ENCODE results near the gene PSMC4.

PSMC4 gene

GRCh38 chr19:39970675-39971379, at the start of gene PSMC4:
Gene PSMC4, plus strand, starts transcription at chr19:39971165. Its CDS starts 38 bp downstream, at chr19:39971203.
- DNase-seq (ENCODE audit: low read depth): peak; percentile 99

DNA sequence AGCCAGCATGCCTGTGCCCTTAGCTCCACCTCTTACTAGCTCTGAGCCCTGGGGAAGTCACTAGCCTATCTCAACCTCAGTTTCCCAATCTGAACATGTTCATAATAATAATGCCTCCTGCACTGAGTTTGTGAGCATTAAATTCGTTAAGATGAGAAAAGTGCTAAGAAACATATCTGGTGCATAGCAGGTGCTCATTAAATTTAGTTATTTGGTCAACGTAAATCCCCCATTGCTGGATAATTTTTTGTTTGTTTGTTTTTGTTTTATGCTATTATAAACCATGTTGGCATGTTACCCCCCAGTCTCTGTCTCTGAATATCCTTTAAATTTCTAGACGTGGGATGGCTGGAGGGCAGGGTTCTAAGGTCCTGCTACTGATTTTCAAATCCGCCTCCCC, 47.1 kb upstream of the PSMC4 start:
- no peak for DNase-seq (ENCODE audit: low read depth)

DNA sequence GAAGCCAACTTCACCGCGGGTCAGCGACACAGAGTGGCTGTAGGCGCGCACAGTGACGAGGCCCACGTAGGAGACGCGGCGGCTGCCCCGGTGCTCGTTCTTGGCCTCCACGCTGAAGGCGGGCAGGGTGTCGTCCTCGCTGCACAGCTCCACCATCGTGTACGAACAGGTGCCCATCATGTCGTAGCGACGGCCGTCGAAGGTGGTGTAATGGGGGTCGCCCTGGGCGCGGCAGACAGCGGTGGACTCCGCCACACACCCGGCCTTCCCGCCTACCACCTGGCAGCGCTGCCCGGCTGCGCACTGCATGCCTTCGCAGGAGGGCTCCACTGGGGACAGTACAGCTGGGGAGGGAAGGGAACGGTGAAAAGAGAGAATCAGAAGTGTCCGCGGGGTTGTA, 46.6 kb upstream of the PSMC4 start:
- DNase-seq (ENCODE audit: low read depth): no peak

DNA sequence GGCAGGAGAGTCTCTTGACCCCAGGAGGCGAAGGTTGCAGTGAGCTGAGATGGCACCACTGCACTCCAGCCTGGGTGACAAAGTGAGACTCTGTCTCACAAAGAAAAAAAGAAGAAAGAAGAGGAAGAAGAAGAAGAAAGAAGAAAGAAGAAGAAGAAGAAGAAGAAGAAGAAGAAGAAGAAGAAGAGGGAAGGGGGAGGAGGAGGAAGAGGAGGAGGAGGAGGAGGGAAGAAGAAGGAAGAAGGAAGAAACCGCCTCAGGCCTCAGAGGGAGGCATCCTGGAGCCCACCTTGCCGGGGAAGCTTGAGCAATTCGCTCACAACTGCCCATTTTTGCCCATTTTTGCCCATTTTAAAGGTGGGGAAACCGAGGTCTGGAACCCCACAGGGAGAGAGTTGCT, 46.0 kb upstream of the PSMC4 start:
- DNase-seq (ENCODE audit: low read depth): no peak

DNA sequence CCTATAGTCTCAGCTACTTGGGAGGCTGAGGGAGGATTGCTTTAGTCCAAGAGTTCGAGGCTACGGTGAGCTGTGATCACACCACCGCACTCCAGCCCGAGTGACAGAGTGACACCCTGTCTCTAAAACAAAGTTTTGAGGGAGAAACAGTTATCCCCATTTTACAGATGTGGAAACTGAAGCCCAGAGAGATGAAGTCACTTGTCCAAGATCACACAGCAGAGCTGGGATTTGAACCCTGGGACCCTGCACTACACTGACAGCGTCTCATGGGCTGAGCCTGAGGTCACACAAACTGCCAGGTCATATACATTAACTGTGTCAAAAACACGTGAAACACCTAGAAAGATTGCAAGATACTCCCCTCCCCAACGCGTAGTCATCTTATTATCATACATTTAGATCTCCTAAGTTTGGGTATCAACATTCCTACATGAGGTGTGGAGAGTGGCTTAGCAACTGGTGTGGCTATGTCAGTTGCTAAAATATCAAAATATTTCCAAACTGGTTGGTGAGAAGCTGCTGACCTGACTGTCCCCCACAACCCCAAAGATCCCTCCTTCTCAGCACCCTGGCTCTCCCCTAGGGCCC, 44.7 kb upstream of the PSMC4 start:
- DNase-seq (ENCODE audit: low read depth): no peak

- no peak for DNase-seq (ENCODE audit: low read depth)
Measured at GRCh38 chr19:39927076-39927475, 43.9 kb upstream of the PSMC4 start.

DNA sequence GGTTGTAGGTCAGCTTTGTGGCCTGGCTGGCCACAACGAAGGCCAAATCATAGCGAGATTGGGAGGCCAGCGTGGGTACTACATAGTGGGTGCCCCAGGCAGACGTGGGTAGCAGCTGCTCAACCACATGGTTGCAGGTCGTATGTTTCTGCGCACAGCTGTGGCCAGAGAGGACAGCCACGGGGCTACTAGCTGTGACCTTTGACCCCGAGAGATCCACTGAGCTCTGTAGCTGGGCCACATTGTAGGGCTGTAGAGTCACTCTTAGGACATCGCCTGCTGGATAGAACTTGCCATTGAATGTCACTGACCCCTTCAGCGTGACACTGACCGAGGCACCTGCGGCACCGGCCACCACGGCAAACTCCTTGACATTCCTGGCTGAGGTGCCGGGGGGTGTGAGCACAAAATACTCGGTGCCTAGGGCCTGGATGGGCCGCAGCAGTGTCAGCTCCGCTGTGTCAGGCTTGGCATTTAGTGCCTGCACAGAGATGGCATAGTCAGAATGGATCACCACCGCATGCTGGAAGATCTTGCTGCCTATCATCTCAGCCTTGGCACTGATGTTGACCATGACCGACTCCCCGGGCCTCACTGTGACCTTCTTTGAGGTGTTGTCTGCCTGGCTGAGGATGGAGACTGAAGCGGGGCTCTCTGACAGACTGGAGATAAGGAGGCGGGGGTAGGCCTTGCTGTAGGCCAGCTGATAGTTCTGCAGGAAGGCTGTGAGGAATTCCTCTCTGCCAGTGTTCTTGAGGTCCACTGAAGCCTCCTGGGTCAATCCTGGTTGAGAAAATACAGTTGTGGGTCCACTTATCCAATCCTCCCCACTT, 43.2 kb upstream of the PSMC4 start:
- DNase-seq (ENCODE audit: low read depth): no peak

GRCh38 chr19:39928357-39928725, 42.6 kb upstream of the PSMC4 start:
- DNase-seq (ENCODE audit: low read depth): no peak

DNA sequence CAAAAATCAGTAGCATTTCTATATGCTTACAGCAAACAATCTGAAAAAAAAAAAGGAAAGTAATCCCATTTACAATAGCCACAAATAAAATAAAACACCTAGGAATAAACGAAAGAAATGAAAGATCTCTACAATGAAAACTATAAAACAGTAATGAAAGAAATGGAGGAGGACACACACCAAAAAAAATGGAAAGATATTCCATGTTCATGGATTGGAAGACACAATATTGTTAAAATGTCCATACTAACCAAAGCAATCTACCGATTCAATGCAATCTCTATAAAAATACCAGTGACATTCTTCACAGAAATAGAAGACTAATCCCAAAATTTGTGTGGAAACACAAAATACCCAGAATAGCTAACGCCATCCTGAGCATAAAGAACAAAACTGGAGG, 41.2 kb upstream of the PSMC4 start:
- no peak for DNase-seq (ENCODE audit: low read depth)

- no peak for DNase-seq (ENCODE audit: low read depth)
Measured at GRCh38 chr19:39934584-39935363, 36.2 kb upstream of the PSMC4 start, which contains the start of gene FCGBP. Gene FCGBP, minus strand, starts transcription at chr19:39934634.

DNA sequence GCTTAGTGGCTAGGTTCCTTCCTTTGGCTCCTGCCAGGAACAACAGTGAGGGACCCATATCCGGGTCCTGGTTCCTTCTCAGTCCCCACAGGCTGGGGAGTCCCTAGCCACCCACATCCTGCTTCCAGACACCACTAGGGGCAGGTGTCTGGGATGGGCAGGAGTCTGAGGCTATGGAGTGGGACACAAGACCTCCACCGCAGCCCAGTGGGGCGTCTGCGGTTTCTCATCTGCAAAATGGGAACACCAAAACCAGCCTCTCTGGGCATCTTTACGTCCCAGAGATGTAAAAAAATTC, 35.7 kb upstream of the PSMC4 start:
- DNase-seq (ENCODE audit: low read depth): no peak

GRCh38 chr19:39936020-39936419, 34.9 kb upstream of the PSMC4 start:
- DNase-seq (ENCODE audit: low read depth): no peak

GRCh38 chr19:39936622-39937021, 34.3 kb upstream of the PSMC4 start:
- no peak for DNase-seq (ENCODE audit: low read depth)

DNA sequence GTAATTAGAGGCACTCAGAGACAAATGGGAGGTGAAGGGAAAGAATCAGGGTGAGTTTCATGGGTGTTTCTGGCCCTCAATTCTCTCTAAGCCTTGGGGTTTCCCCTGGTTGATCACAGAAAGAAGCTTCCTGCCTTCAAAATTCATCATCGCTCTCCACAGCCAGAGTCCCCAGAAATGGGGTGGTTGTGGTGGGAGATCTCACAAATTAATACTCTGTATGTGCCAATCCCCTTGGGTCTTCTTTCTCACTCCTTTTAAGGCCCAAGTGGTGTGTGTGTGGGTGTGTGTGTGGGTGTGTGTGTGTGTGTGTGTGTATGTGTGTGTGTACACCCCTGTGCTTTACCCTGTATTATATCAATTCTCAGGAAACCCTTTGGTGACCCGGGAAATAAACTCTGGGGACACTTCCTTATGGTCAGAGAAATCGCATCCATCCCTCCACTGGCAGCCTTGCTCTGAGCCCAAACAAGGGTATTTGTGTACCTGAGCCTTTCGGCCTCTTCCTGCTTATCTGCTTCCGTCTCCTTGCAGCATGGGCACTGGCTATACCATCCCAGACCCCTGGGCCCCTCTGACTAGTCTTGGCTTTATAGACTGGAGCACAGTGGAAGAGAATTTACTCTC, 33.8 kb upstream of the PSMC4 start:
- DNase-seq (ENCODE audit: low read depth): no peak

GRCh38 chr19:39937787-39938186, 33.2 kb upstream of the PSMC4 start:
- DNase-seq (ENCODE audit: low read depth): no peak

DNA sequence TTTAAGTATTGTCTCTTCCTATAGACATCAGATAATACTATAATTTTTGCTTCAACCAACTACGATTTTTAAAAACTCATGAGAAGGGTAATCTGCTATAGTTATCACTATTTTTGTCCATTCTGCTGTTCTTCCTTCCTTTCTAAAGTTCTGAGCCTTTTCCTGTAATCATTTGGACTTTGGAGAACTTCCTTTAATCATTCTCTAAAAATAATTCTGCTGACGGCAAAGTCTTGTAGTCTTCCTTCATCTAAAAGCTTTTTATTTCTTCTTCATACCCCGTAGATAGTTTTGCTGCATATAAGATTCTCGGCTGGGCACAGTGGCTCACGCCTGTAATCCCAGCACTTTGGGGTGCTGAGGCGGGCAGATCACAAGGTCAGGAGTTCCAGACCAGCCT, 31.4 kb upstream of the PSMC4 start:
- DNase-seq (ENCODE audit: low read depth): no peak

- DNase-seq (ENCODE audit: low read depth): no peak
Measured at GRCh38 chr19:39940221-39940833, 30.6 kb upstream of the PSMC4 start.

DNA sequence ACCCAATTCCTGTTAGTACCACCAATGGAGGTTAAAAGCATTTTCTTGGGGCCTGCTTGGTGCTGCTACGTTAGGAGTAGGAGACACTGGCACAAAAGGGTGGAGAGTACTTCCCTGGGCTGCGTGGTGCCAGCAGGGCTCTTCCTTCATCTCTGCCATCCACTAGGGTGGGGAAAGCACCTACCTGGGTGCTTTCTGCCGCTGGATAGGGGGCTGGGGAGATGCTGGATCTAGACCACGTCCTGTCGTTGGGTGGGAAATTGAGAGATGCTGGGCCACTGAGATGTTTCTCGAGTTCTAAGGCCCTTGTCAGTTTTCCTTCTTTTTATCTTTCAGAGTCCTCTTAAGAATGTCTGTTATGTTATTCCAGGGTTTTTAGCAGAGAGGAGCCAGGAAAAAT, 29.8 kb upstream of the PSMC4 start:
- no peak for DNase-seq (ENCODE audit: low read depth)

DNA sequence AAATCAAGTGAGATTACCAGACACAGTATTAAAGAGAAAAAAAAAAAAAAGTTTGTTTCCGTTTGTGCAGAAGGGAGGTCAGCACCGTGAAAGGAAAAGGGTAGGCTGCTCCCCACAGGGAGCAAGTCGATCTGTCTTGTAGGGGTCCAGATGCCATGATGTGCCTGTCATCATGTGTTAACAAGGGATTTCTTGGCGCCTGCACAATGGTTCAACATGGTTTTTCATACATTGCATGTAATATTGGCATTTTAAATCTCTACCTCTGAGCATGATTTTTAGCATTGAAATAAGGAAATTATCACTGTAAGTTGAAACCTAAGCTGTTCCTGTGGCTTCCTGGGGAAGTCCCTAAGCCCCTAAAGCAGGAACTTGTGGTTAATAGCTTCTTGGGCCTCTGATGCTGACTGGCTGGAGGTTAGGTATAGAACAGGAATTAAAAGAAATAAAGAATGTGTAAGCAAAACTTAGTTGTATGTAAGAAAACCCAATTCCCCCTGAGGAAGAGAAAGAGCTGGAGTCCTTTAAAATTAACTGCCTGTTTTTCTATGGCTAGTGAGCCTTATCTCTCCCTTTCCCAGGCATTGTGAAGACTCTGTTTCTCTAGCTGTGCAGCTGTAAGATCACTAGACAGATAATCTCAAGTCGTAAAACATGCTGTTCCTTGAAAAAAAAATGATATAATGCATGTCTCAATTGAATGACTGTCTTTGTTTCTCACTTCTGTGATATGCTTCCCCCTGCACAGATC, 29.2 kb upstream of the PSMC4 start:
- no peak for DNase-seq (ENCODE audit: low read depth)

DNA sequence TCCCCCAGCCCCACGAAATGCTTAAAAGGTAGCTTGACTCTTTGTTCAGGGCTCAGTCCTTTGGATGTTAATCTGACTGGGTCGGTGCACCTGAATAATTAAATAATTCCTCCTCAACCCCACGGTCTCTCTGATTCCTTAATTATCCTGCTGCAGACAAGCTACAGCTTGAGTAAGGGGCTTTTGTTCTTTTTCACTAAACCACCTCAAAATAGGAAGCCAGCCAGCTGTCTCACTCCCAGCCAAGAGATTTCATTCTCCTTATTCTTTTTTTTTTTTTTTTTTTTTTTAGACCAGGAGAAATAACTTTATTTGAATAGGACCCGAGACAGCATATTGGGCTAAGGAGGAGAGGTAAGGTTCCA, 28.6 kb upstream of the PSMC4 start:
- DNase-seq (ENCODE audit: low read depth): no peak

GRCh38 chr19:39943586-39943985, 27.4 kb upstream of the PSMC4 start:
- DNase-seq (ENCODE audit: low read depth): no peak

Data from amniotic epithelial cell (primary cell).